Keratinocyte (primary cell): ENCODE measurements around the gene C16orf92. TPM values are rescaled to one million over a fixed set of nuclear protein-coding genes. Genes with fewer than 3 reads are reported as not detected.

Experiments
- DNase-seq: peaks from one replicate; pipeline ENCODE4 v3.0.0-alpha.2; 2011; ENCODE audit warnings: low read depth, missing footprints, low spot score
- FAIRE-seq: peaks from 2 replicates; lab custom pipeline; 2011; peaks lifted over from hg19 to GRCh38; lab: Jason Lieb, UNC
- H2AFZ ChIP-seq: 2 replicates; pipeline ENCODE4 v1.6.0; 2012; ENCODE audit warnings: low read length, control low read depth, inconsistent platforms; ENCODE audit not compliant: control insufficient read depth
- H3K27ac ChIP-seq: 2 replicates; pipeline ENCODE4 v1.5.1; 2011; ENCODE audit warnings: low read length; ENCODE audit not compliant: control insufficient read depth, insufficient read depth
- H3K27me3 ChIP-seq: 3 replicates; pipeline ENCODE4 v1.6.0; 2011; ENCODE audit warnings: low read length; ENCODE audit not compliant: control insufficient read depth, insufficient read depth; ENCODE audit errors: extremely low read depth
- H3K36me3 ChIP-seq, 2 experiments: 2 replicates in 1 of 2; 3 replicates in 1 of 2; pipeline ENCODE4 v1.5.1; 2011; ENCODE audit warnings: low read length in 2 of 2, mild to moderate bottlenecking in 1 of 2; ENCODE audit not compliant: control insufficient read depth in 2 of 2, insufficient read depth in 2 of 2; ENCODE audit errors: extremely low read depth in 1 of 2
- H3K4me1 ChIP-seq: 3 replicates; pipeline ENCODE4 v1.5.1; 2011; ENCODE audit warnings: low read length; ENCODE audit not compliant: control insufficient read depth, insufficient read depth; ENCODE audit errors: extremely low read depth
- H3K4me2 ChIP-seq: 3 replicates; pipeline ENCODE4 v1.6.0; 2011; ENCODE audit warnings: low read depth, low read length; ENCODE audit not compliant: control insufficient read depth, insufficient read depth; ENCODE audit errors: extremely low read depth
- H3K4me3 ChIP-seq, 3 experiments: fragments of 200-600 bp in 1 of 3; sonication (generic) in 1 of 3; 2 replicates in 2 of 3; 3 replicates in 1 of 3; pipeline ENCODE4 v1.5.1; 2011 to 2016; ENCODE audit warnings: low read length in 3 of 3, mild to moderate bottlenecking in 3 of 3, control low read depth in 2 of 3, inconsistent platforms in 1 of 3, low read depth in 1 of 3, mixed read lengths in 1 of 3, mixed run types in 1 of 3, moderate library complexity in 1 of 3; ENCODE audit not compliant: control insufficient read depth in 2 of 3, insufficient read depth in 2 of 3; ENCODE audit errors: extremely low read depth in 1 of 3
- H3K79me2 ChIP-seq: 2 replicates; pipeline ENCODE4 v1.6.0; 2012; ENCODE audit warnings: low read length; ENCODE audit not compliant: control insufficient read depth, insufficient read depth
- H3K9ac ChIP-seq: 3 replicates; pipeline ENCODE4 v1.6.0; 2011; ENCODE audit warnings: low read length; ENCODE audit not compliant: control insufficient read depth, insufficient read depth; ENCODE audit errors: extremely low read depth
- H3K9me1 ChIP-seq: 3 replicates; pipeline ENCODE4 v1.6.0; 2011; ENCODE audit warnings: low read length; ENCODE audit not compliant: control insufficient read depth, insufficient read depth; ENCODE audit errors: extremely low read depth
- H3K9me3 ChIP-seq: 2 replicates; pipeline ENCODE4 v1.5.1; 2012; ENCODE audit warnings: low read depth, low read length; ENCODE audit not compliant: control insufficient read depth
- H4K20me1 ChIP-seq: 3 replicates; pipeline ENCODE4 v1.6.0; 2011; ENCODE audit warnings: low read length; ENCODE audit not compliant: control insufficient read depth, insufficient read depth; ENCODE audit errors: extremely low read depth
- CTCF ChIP-seq, 3 experiments: IDR thresholded peaks in 1 of 3; conservative IDR thresholded peaks in 1 of 3; optimal IDR thresholded peaks in 1 of 3; 2 replicates in 2 of 3; 3 replicates in 1 of 3; pipeline versions ENCODE3 to v1.5.1; 2011; ENCODE audit warnings: low read length in 3 of 3, mild to moderate bottlenecking in 3 of 3, moderate library complexity in 2 of 3, control low read depth in 1 of 3, inconsistent platforms in 1 of 3; ENCODE audit not compliant: insufficient read depth in 2 of 3; ENCODE audit errors: extremely low read depth in 1 of 3
- EZH2 ChIP-seq: IDR thresholded peaks from one replicate; pipeline ENCODE4 v1.6.1; 2012; ENCODE audit warnings: inconsistent platforms, mild to moderate bottlenecking, low read length, moderate library complexity
- dilution Hi-C: fragments of 300-500 bp; cut with MboI; formaldehyde crosslinking; loops from one replicate; pipeline ENCODE4 v1.7.0; 2020; ENCODE audit warnings: low sequenced_read_pairs; ENCODE audit not compliant: extremely low pct_ligation_motif_present
- polyA plus RNA-seq, 5 experiments: library from polyadenylated mRNA; depleted of rRNA in 3 of 5; stranded (reverse) in 3 of 5; stranded (forward) in 1 of 5; unstranded in 1 of 5; fragments of >200 nt; gene quantifications; 1 replicate in 1 of 5; 2 replicates in 3 of 5; 3 replicates in 1 of 5; pipeline versions ENCODE4 v1.2.1 to v1.2.3, GENCODE V29; 2011 to 2012; ENCODE audit warnings: missing spikeins in 2 of 5, low read depth in 1 of 5, low replicate concordance in 1 of 5

Gene C16orf92
- polyA plus RNA-seq, 1 donor (not counting 4 experiments of a cell fraction or from before 2014, with no cell fraction given) = not detected

- Histone ChIP-seq H4K20me1 (peaks cover under 1% of the 10 kb centered on the region), H2AFZ (no peak overlapping the region), H3K36me3 (peaks cover 56 to 68% of the 10 kb centered on the region in 2 experiments), H3K4me3 (no peak overlapping the region), H3K9ac (no peak overlapping the region), H3K9me1 (no peaks in the 10 kb centered on the region), H3K27ac (no peak overlapping the region), H3K27me3 (no peaks in the 10 kb centered on the region), H3K79me2 (peaks cover 5% of the 10 kb centered on the region), H3K9me3 (no peaks in the 10 kb centered on the region), H3K4me2 (no peak overlapping the region), H3K4me1 (no peaks in the 10 kb centered on the region)
- dilution Hi-C loops = no loop called here
- FAIRE-seq (no peak), DNase-seq (no peak)
- no peak for TF ChIP-seq CTCF (optimal IDR thresholded peaks at IDR 0.05 in 1 of 3, IDR thresholded peaks at IDR 0.05 in 1 of 3, conservative IDR thresholded peaks at IDR 0.05 in 1 of 3; ENCODE audit: extremely low read depth in 1 of 3, insufficient read depth in 2 of 3, low read length in 3 of 3)
Observed at GRCh38 chr16:29982560-29983419, 40.2 kb upstream of the C16orf92 start.

GRCh38 chr16:29983420-29984136 lies 39.4 kb upstream of the C16orf92 start:
- H3K79me2 ChIP-seq = peaks cover 2% of the 10 kb centered on the region
- H3K9me1 ChIP-seq = no peaks in the 10 kb centered on the region
- no peaks in the 10 kb centered on the region for H4K20me1 ChIP-seq
- H3K9me3 ChIP-seq = no peaks in the 10 kb centered on the region
- H3K4me3 ChIP-seq = no peak overlapping the region
- H3K27me3 ChIP-seq = no peaks in the 10 kb centered on the region
- peaks cover 56 to 67% of the 10 kb centered on the region in 2 experiments for H3K36me3 ChIP-seq
- H2AFZ ChIP-seq = no peak overlapping the region
- H3K27ac ChIP-seq = no peak overlapping the region
- no peak overlapping the region for H3K4me2 ChIP-seq
- no peaks in the 10 kb centered on the region for H3K4me1 ChIP-seq
- H3K9ac ChIP-seq = no peak overlapping the region
- no peak for TF ChIP-seq EZH2
- TF ChIP-seq CTCF (optimal IDR thresholded peaks at IDR 0.05 in 1 of 3, IDR thresholded peaks at IDR 0.05 in 1 of 3, conservative IDR thresholded peaks at IDR 0.05 in 1 of 3; ENCODE audit: extremely low read depth in 1 of 3, insufficient read depth in 2 of 3, low read length in 3 of 3) = no peak
- dilution Hi-C loops = no loop called here
- FAIRE-seq (no peak), DNase-seq (no peak)
